ENCODE measurements around the gene TLX1. TPM values are rescaled to one million over a fixed set of nuclear protein-coding genes. Genes with fewer than 3 reads are reported as not detected.

Gene TLX1
- total and polyA plus RNA-seq, 4 donors: 0.06 to 0.79 (median 0.31) TPM

DNA sequence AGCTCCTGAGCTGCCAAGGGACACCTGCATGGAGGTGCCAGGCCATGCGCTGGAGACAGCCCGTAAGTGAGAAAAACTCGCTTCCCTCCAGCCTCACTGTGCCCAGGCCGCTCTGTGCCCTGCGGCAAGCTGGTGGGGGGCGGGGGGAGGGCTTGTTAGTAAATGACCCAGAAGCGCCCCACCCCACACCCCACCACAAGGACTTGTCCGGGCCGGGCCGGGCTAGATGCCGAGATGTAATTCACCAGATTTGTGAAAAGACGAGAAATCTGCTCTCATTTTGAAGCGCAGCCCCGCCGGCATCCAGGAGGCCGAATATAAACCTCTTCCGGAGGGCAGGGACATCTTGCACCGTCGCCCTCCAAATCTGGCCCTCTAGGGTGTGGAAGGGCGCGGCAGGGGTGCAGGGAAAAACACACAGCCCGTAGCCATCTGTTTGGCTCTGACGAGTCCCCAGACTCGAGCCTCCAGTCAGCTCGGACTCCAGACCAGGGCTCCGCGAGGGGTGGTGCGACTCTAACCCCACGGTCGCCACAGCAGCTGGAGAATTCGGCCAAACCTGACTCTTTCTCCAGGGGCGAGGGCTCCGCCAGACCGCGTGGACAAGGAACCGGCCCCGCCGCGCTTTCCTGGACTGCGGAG, 14.8 kb downstream of the TLX1 start (continued):
- TF ChIP-seq RXRA (IDR thresholded peaks at IDR 0.05): no peak

DNA sequence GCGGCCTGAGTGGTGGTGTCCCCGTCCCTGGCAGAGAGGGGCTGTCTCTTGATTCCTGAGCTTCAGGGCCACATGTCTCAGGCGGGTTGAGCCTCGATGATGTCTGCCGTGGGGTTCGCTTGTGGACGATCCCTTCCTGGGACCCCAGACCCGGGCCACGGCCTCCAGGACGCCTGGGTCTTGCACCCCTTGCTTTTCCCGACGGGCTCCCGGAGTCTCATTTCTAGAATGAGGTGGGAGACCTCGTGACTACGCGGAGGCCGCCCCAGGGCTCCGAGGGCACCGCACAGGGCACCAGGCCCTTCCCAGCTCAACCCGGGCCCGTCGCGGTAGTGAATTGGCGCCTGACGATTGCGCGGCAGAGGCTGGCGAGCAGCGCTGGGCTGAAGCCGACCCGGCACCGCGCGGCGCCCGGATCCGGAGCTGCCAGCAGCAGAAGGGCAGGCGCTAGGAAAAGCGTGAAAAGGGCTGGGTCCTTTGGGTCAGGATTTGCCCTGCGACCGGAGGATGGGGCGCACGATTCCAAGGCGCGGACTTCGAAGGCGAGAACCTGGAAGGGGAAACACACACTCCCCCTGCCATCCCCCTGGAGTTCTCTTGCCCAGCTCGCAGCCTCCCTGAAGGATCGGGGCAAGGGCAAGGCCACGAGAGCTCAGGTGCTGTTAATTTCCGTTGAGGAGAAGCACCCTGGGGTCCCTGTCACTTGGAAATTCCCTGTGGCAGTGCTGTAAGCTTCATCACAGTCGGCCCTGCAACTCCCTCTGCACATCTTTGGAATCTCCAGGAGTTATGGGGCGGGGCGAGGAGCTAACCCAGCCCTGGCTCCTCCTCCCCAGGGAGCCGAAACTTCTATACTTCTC, 15.5 kb downstream of the TLX1 start:
- WGBS: 5% methylated on average over 55 of the region's 55 CpGs
- H3K36me3 ChIP-seq (ENCODE audit: control insufficient read depth in 4 of 4, insufficient read depth in 3 of 4, low read depth in 1 of 4, low read length in 3 of 4): no peaks in the 10 kb centered on the region

DNA sequence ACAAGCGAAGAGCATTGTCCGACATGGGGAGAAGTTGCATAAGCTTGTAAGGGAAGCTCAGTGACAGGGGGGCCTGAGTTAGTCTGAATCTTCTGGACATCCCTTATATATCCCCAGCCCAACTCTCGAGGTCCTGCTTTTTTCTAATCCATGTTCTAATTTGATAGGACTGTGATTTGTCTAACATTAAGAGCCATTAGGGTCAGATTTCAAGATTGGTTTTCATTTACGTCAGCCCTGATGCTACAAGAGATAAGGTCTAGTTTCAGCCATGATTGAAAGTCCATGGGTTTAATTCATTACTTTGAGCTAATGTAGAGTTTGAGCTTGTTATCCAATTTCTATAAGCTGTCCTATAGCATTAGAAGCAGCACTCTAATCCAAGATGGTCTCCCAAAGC, 20.3 kb downstream of the TLX1 start:
- peaks cover 0 to 4% (median 3%) of the 10 kb centered on the region in 4 donors for H3K9me3 ChIP-seq (ENCODE audit: control insufficient read depth in 4 of 4, low read length in 3 of 4)
- H3K27me3 ChIP-seq (ENCODE audit: control insufficient read depth in 4 of 4, insufficient read depth in 4 of 4, low read length in 3 of 4): peaks cover 7 to 25% (median 9%) of the 10 kb centered on the region in 4 donors
- H3K9ac ChIP-seq (ENCODE audit: low read depth in 1 of 2, low read length in 2 of 2): no peak overlapping the region
- H3K4me3 ChIP-seq (ENCODE audit: low read depth in 1 of 3, low read length in 3 of 3): no peak overlapping the region
- WGBS: 53% methylated on average over 4 of the region's 4 CpGs
- H3K27ac ChIP-seq (ENCODE audit: low read depth in 1 of 2, low read length in 2 of 2): no peak overlapping the region
- no peaks in the 10 kb centered on the region for H3K36me3 ChIP-seq (ENCODE audit: control insufficient read depth in 4 of 4, insufficient read depth in 3 of 4, low read depth in 1 of 4, low read length in 3 of 4)
- DNase-seq (ENCODE audit: low spot score): no peak
- H3K4me1 ChIP-seq (ENCODE audit: control insufficient read depth in 4 of 4, insufficient read depth in 4 of 4, low read length in 3 of 4): peaks cover 0 to 6% (median 0%) of the 10 kb centered on the region in 4 donors
- TF ChIP-seq, protein P1, sequence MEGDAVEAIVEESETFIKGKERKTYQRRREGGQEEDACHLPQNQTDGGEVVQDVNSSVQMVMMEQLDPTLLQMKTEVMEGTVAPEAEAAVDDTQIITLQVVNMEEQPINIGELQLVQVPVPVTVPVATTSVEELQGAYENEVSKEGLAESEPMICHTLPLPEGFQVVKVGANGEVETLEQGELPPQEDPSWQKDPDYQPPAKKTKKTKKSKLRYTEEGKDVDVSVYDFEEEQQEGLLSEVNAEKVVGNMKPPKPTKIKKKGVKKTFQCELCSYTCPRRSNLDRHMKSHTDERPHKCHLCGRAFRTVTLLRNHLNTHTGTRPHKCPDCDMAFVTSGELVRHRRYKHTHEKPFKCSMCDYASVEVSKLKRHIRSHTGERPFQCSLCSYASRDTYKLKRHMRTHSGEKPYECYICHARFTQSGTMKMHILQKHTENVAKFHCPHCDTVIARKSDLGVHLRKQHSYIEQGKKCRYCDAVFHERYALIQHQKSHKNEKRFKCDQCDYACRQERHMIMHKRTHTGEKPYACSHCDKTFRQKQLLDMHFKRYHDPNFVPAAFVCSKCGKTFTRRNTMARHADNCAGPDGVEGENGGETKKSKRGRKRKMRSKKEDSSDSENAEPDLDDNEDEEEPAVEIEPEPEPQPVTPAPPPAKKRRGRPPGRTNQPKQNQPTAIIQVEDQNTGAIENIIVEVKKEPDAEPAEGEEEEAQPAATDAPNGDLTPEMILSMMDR (IDR thresholded peaks at IDR 0.05; ENCODE audit: low read depth, low read length, missing input control): no peak
- TF ChIP-seq SP1 (IDR thresholded peaks at IDR 0.05) (no peak), JUND (IDR thresholded peaks at IDR 0.05) (no peak), EGR1 (IDR thresholded peaks at IDR 0.05; ENCODE audit: low read depth in 2 of 2) (no peak), NR2F2 (IDR thresholded peaks at IDR 0.05) (no peak), GABPA (IDR thresholded peaks at IDR 0.05 in 1 of 2, conservative IDR thresholded peaks at IDR 0.05 in 1 of 2) (no peak), RAD21 (IDR thresholded peaks at IDR 0.05) (no peak), HNF4G (IDR thresholded peaks at IDR 0.05) (no peak), HNF4A (conservative IDR thresholded peaks at IDR 0.05) (no peak), YY1 (IDR thresholded peaks at IDR 0.05) (no peak)
- TF ChIP-seq, protein P2, sequence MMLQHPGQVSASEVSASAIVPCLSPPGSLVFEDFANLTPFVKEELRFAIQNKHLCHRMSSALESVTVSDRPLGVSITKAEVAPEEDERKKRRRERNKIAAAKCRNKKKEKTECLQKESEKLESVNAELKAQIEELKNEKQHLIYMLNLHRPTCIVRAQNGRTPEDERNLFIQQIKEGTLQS (IDR thresholded peaks at IDR 0.05): no peak

More for the DNA sequence above, 15.5 kb downstream of the TLX1 start:
- Histone ChIP-seq H3K27me3 (ENCODE audit: control insufficient read depth in 4 of 4, insufficient read depth in 4 of 4, low read length in 3 of 4) (peaks cover 7 to 29% (median 18%) of the 10 kb centered on the region in 4 donors), H3K4me3 (ENCODE audit: low read depth in 1 of 3, low read length in 3 of 3) (no peak overlapping the region), H3K4me1 (ENCODE audit: control insufficient read depth in 4 of 4, insufficient read depth in 4 of 4, low read length in 3 of 4) (peaks cover 0 to 13% (median 2%) of the 10 kb centered on the region in 4 donors), H3K9ac (ENCODE audit: low read depth in 1 of 2, low read length in 2 of 2) (no peak overlapping the region), H3K27ac (ENCODE audit: low read depth in 1 of 2, low read length in 2 of 2) (no peak overlapping the region), H3K9me3 (ENCODE audit: control insufficient read depth in 4 of 4, low read length in 3 of 4) (peaks cover 0 to 4% (median 3%) of the 10 kb centered on the region in 4 donors)
- TF ChIP-seq, protein P3, sequence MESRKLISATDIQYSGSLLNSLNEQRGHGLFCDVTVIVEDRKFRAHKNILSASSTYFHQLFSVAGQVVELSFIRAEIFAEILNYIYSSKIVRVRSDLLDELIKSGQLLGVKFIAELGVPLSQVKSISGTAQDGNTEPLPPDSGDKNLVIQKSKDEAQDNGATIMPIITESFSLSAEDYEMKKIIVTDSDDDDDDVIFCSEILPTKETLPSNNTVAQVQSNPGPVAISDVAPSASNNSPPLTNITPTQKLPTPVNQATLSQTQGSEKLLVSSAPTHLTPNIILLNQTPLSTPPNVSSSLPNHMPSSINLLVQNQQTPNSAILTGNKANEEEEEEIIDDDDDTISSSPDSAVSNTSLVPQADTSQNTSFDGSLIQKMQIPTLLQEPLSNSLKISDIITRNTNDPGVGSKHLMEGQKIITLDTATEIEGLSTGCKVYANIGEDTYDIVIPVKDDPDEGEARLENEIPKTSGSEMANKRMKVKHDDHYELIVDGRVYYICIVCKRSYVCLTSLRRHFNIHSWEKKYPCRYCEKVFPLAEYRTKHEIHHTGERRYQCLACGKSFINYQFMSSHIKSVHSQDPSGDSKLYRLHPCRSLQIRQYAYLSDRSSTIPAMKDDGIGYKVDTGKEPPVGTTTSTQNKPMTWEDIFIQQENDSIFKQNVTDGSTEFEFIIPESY (IDR thresholded peaks at IDR 0.05): no peak
- TF ChIP-seq FOXA2 (IDR thresholded peaks at IDR 0.05) (no peak), JUND (IDR thresholded peaks at IDR 0.05) (no peak), TAF1 (conservative IDR thresholded peaks at IDR 0.05) (no peak), RXRA (IDR thresholded peaks at IDR 0.05) (no peak), FOXA1 (IDR thresholded peaks at IDR 0.05) (no peak), YY1 (IDR thresholded peaks at IDR 0.05) (no peak), HNF4G (IDR thresholded peaks at IDR 0.05) (no peak)
- TF ChIP-seq, protein P1 (IDR thresholded peaks at IDR 0.05; ENCODE audit: low read depth, low read length, missing input control): no peak
- TF ChIP-seq, protein P2 (IDR thresholded peaks at IDR 0.05): no peak
- DNase-seq (ENCODE audit: low spot score): no peak
